Endothelial cell of umbilical vein (primary cell): ENCODE measurements around the gene SNCAIP. TPM values are rescaled to one million over a fixed set of nuclear protein-coding genes. Genes with fewer than 3 reads are reported as not detected.

Source experiments
- BruUV-seq: library from RNA; stranded (reverse); fragments of 400-500 nt; replicated peaks from 2 replicates; lab custom pipeline; 2021; lab: Mats Ljungman, UMichigan
- CTCF ChIA-PET: fragments of 300-600, 350-600 bp; sonication (Branson Sonifier 250); formaldehyde crosslinking; loops from one replicate; lab custom pipeline; 2021; ENCODE audit warnings: antibody characterized with exemption, inconsistent platforms; lab: Charles Lee
- POLR2A ChIA-PET: fragments of 300-600, 350-600 bp; sonication (Branson Sonifier 250); formaldehyde crosslinking; loops from one replicate; lab custom pipeline; 2021; ENCODE audit warnings: antibody characterized with exemption, inconsistent platforms; lab: Charles Lee
- DNase-seq: peaks from one replicate; pipeline ENCODE4 v3.0.0-alpha.2; 2011; ENCODE audit warnings: low read depth, low spot score
- FAIRE-seq: peaks from 2 replicates; lab custom pipeline; 2011; peaks lifted over from hg19 to GRCh38; lab: Jason Lieb, UNC
- H2AFZ ChIP-seq: 2 replicates; pipeline ENCODE4 v1.6.0; 2012; ENCODE audit warnings: low read depth, low read length, control low read depth, inconsistent platforms
- H3K27ac ChIP-seq: 2 replicates; pipeline ENCODE4 v1.5.1; 2011; ENCODE audit warnings: low read depth, mild to moderate bottlenecking, control low read depth, low read length, moderate library complexity; ENCODE audit not compliant: insufficient read depth
- H3K27me3 ChIP-seq, 2 experiments: 2 replicates each; pipeline versions ENCODE4 v1.6.0 to v1.6.1; 2011; ENCODE audit warnings: low read length in 2 of 2, mixed read lengths in 1 of 2; ENCODE audit not compliant: control insufficient read depth in 2 of 2, insufficient read depth in 2 of 2
- H3K36me3 ChIP-seq, 2 experiments: 2 replicates in 1 of 2; 3 replicates in 1 of 2; pipeline ENCODE4 v1.5.1; 2011; ENCODE audit warnings: low read length in 2 of 2, mild to moderate bottlenecking in 1 of 2, moderate library complexity in 1 of 2; ENCODE audit not compliant: control insufficient read depth in 2 of 2, insufficient read depth in 2 of 2; ENCODE audit errors: extremely low read depth in 1 of 2
- H3K4me1 ChIP-seq: 3 replicates; pipeline ENCODE4 v1.5.1; 2011; ENCODE audit warnings: mild to moderate bottlenecking, low read length; ENCODE audit not compliant: control insufficient read depth, insufficient read depth; ENCODE audit errors: extremely low read depth
- H3K4me2 ChIP-seq: 2 replicates; pipeline ENCODE4 v1.6.1; 2011; ENCODE audit warnings: low read length, control low read depth, mixed read lengths; ENCODE audit not compliant: insufficient read depth
- H3K4me3 ChIP-seq, 3 experiments: fragments of 200-600 bp in 1 of 3; sonication (generic), shearing (Covaris generic) in 1 of 3; replicated peaks in 1 of 3; 2 replicates each; pipeline ENCODE4 v1.5.1; 2011 to 2016; ENCODE audit warnings: control low read depth in 3 of 3, low read length in 3 of 3, mild to moderate bottlenecking in 2 of 3, inconsistent platforms in 1 of 3, low read depth in 1 of 3, moderate library complexity in 1 of 3; ENCODE audit not compliant: insufficient read depth in 1 of 3
- H3K79me2 ChIP-seq: 2 replicates; pipeline ENCODE4 v1.6.0; 2012; ENCODE audit warnings: low read length, inconsistent platforms; ENCODE audit not compliant: control insufficient read depth, insufficient read depth
- H3K9ac ChIP-seq: replicated peaks from 2 replicates; pipeline ENCODE3; 2011; ENCODE audit warnings: low read length, control low read depth; ENCODE audit not compliant: insufficient read depth; ENCODE audit errors: extremely low read depth
- H3K9me1 ChIP-seq: replicated peaks from 3 replicates; pipeline ENCODE4 v1.6.0; 2011; ENCODE audit warnings: mild to moderate bottlenecking, low read length; ENCODE audit not compliant: control insufficient read depth, insufficient read depth; ENCODE audit errors: extremely low read depth
- H3K9me3 ChIP-seq: replicated peaks from 2 replicates; pipeline ENCODE4 v1.5.1; 2012; ENCODE audit warnings: low read length, inconsistent platforms; ENCODE audit not compliant: control insufficient read depth, insufficient read depth
- H4K20me1 ChIP-seq: replicated peaks from 2 replicates; pipeline ENCODE3; 2011; ENCODE audit warnings: mild to moderate bottlenecking, low read length; ENCODE audit not compliant: control insufficient read depth, insufficient read depth; ENCODE audit errors: extremely low read depth
- CTCF ChIP-seq, 2 donors: IDR thresholded peaks; 1 replicate in 1 of 2; 2 replicates in 1 of 2; pipeline ENCODE4 v1.5.1; 2011; ENCODE audit warnings: low read length in 2 of 2, mild to moderate bottlenecking in 2 of 2, moderate library complexity in 2 of 2, control low read depth in 1 of 2, inconsistent platforms in 1 of 2, low read depth in 1 of 2; ENCODE audit not compliant: insufficient read depth in 1 of 2; ENCODE audit errors: extremely low read depth in 1 of 2
- EZH2 ChIP-seq: IDR thresholded peaks from 2 replicates; pipeline ENCODE4 v1.6.1; 2012; ENCODE audit warnings: borderline replicate concordance, low read depth, mild to moderate bottlenecking, moderate library complexity, low read length, inconsistent platforms; ENCODE audit not compliant: severe bottlenecking
- FOS ChIP-seq: IDR thresholded peaks from 2 replicates; pipeline ENCODE4 v1.6.1; 2011; ENCODE audit warnings: mild to moderate bottlenecking, low read length, moderate library complexity, borderline replicate concordance; ENCODE audit not compliant: insufficient read depth
- GATA2 ChIP-seq: IDR thresholded peaks from 2 replicates; pipeline ENCODE4 v1.7.0; 2011; ENCODE audit warnings: low read depth, mild to moderate bottlenecking, moderate library complexity, mixed read lengths, low read length; ENCODE audit not compliant: insufficient read length, insufficient read depth
- JUN ChIP-seq: IDR thresholded peaks from 2 replicates; pipeline ENCODE4 v1.6.1; 2011; ENCODE audit warnings: borderline replicate concordance, low read depth; ENCODE audit not compliant: insufficient read length, insufficient read depth
- MAX ChIP-seq: IDR thresholded peaks from 2 replicates; pipeline ENCODE4 v1.6.1; 2011; ENCODE audit not compliant: insufficient read depth, insufficient read length
- MYC ChIP-seq: IDR thresholded peaks from one replicate; pipeline ENCODE4 v1.6.1; 2011; ENCODE audit warnings: mild to moderate bottlenecking, low read depth, low read length
- POLR2A ChIP-seq: IDR thresholded peaks from 2 replicates; pipeline ENCODE4 v1.6.1; 2012; ENCODE audit warnings: low read depth, mild to moderate bottlenecking, control low read depth, low read length
- POLR2AphosphoS5 ChIP-seq: IDR thresholded peaks from 2 replicates; pipeline ENCODE4 v1.6.1; 2012; ENCODE audit warnings: low read depth, mild to moderate bottlenecking, control low read depth, low read length, moderate library complexity; ENCODE audit not compliant: insufficient read depth
- dilution Hi-C: fragments of 300-500 bp; cut with MboI; formaldehyde crosslinking; loops from one replicate; pipeline ENCODE4 v1.15.0; 2019; ENCODE audit warnings: low sequenced_read_pairs; ENCODE audit not compliant: extremely low pct_ligation_motif_present
- intact Hi-C: fragments of 100-400 bp; cut with micrococcal nuclease; formaldehyde crosslinking; loops from one replicate; pipeline ENCODE4 v1.10.0; 2022
- polyA plus RNA-seq, 4 experiments: library from polyadenylated mRNA; depleted of rRNA in 3 of 4; stranded (reverse) in 3 of 4; unstranded in 1 of 4; fragments of >200 nt; gene quantifications; 2 replicates each; pipeline versions ENCODE4 v1.2.1 to v1.2.3, GENCODE V29; 2011 to 2012; ENCODE audit warnings: missing spikeins in 1 of 4
- total RNA-seq: library from RNA; stranded (reverse); gene quantifications from 2 replicates; pipeline ENCODE4 v1.2.3, GENCODE V29; 2021

The SNCAIP gene
- total and polyA plus RNA-seq, 2 donors (not counting 3 experiments of a cell fraction or from before 2014, with no cell fraction given), result 13.1 to 42.0 TPM

- Histone ChIP-seq H3K27ac (no peak overlapping the region), H2AFZ (no peak overlapping the region), H3K27me3 (peaks cover 3% of the 10 kb centered on the region in 2 experiments), H4K20me1 (no peaks in the 10 kb centered on the region), H3K4me2 (no peak overlapping the region), H3K4me3 (no peak overlapping the region), H3K4me1 (no peaks in the 10 kb centered on the region), H3K9me1 (no peaks in the 10 kb centered on the region), H3K9me3 (no peaks in the 10 kb centered on the region), H3K36me3 (no peaks in the 10 kb centered on the region), H3K9ac (no peak overlapping the region), H3K79me2 (no peaks in the 10 kb centered on the region)
- no peak for FAIRE-seq
- TF ChIP-seq MYC, result no peak
- no peak for TF ChIP-seq GATA2
- TF ChIP-seq POLR2A, result no peak
- TF ChIP-seq MAX, result no peak
- TF ChIP-seq FOS, result no peak
- TF ChIP-seq POLR2AphosphoS5, result no peak
- TF ChIP-seq EZH2, result no peak
- no peak for TF ChIP-seq CTCF (IDR thresholded peaks at IDR 0.05; ENCODE audit: extremely low read depth in 1 of 2, insufficient read depth in 1 of 2, low read depth in 1 of 2, low read length in 2 of 2)
- no peak for TF ChIP-seq JUN
- no TSS peak for BruUV-seq
- DNase-seq, result no peak
- intact Hi-C loops (loop anchor here (5.0 kb wide), 1 partner anchor 201 kb away; no protein-coding TSS in a partner anchor), dilution Hi-C loops (no loop called here)
- ChIA-PET CTCF (interaction anchor here (1.3 to 1.7 kb wide), 3 partner anchors 9 to 302 kb away, joined by 4 to 8 read pairs (median 4); no protein-coding TSS in a partner anchor), POLR2A (no interaction called here)
These were observed 186.1 kb downstream of the SNCAIP start for GRCh38 chr5:122498163-122498562.
